ENCODE results near the gene LDLRAD3. TPM values are rescaled to one million over a fixed set of nuclear protein-coding genes. Genes with fewer than 3 reads are reported as not detected.

The LDLRAD3 gene
- total and polyA plus RNA-seq, 9 donors, result 14.5 to 32.4 (median 17.2) TPM

DNA sequence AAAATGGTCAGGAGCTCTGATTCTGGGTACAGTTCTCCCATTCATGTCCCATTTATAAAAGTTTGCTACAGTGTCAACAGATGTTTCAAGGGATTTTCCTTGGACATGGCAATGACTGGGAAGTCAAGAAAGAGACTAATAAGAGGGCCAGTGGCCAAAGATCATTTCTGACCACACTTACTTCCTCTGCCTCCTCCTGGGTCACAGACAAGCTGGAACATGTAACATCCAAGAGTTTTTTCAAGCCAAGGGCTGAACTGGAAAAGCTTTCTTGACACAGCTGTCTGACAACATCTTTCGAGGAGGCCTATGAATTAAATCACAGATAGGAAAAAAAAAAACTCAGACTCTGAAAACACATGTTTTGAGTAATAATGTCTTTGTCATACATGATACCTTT is 336.7 kb downstream of the LDLRAD3 start:
- Histone ChIP-seq H3K4me3 (no peak overlapping the region), H3K27me3 (no peaks in the 10 kb centered on the region), H3K4me1 (ENCODE audit: insufficient read depth) (no peaks in the 10 kb centered on the region), H3K36me3 (no peaks in the 10 kb centered on the region), H3K27ac (no peak overlapping the region), H3K9me3 (no peaks in the 10 kb centered on the region)
- TF ChIP-seq EP300 (IDR thresholded peaks at IDR 0.05) (no peak), POLR2A (IDR thresholded peaks at IDR 0.05) (no peak), CTCF (IDR thresholded peaks at IDR 0.05) (no peak)
- WGBS, 3 donors, result 47 to 64% (median 49%) methylated on average over 1 of the region's 1 CpG
- DNase-seq, result no peak
- intact Hi-C loops (cut with DNase I), result no loop called here

Small RNA genes within 50 kb of the gene (microRNA-seq; reads per million reads assigned to microRNA genes)
- 0 reads per million in 3 donors for gene MIR3973

Small RNA genes within 50 kb of the gene (small RNA-seq; reads per million reads assigned to genes)
- not detected for gene MIR3973

Data from ovary (tissue), 9 donors.